HG02798 (cell line): Measurements from ENCODE around the gene GALNT17.
"Not testable (repeated sequence)": the region's sequence is repeated elsewhere in the genome, so short reads cannot be mapped to it uniquely, and the experiment has no call there.

Source experiments
- ATAC-seq: cut with Tn5 transposase; IDR thresholded peaks from one replicate; pipeline ENCODE4 v1.9.1; 2021; ENCODE audit warnings: mild to moderate bottlenecking; ENCODE audit not compliant: unreplicated experiment, poor library complexity

Gene GALNT17

DNA sequence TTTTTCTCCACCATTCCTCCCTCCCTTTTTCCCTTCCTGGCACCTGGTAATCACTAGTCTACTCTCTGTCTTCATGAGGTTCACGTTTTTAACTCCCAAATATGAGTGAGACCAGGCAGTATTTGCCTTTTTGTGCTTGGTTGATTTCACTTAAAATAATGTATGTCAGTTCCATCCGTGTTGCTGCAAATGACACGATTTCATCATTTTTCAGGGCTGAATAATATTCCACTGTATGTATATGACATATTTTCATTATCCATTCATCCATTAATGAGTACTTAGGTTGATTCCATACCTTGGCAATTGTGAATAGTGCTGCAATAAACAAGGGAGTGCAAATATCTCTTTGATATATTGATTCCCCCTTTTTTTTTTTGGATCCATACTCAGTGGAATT is 25.8 kb downstream of the GALNT17 start:
- no peak for ATAC-seq

DNA sequence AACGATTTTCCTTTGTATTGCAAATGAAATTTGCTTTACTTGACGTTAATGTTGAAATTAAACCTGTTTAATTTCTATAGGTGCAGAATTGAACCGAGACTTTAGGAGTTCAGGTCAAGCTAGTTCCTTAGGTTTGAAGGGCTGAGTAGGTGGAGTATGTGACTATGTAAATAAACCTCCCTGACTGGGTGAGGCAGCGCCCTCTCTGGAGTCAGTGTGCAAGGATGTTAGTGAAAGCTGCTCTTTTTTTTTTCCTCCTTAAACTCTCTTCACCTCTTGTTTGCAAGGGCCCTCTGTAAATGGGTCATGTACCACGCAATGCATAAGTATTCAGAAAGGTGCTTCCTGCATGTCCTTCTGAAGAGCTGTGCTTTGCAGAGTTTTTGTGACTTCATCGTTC is 33.8 kb downstream of the GALNT17 start:
- no peak for ATAC-seq

DNA sequence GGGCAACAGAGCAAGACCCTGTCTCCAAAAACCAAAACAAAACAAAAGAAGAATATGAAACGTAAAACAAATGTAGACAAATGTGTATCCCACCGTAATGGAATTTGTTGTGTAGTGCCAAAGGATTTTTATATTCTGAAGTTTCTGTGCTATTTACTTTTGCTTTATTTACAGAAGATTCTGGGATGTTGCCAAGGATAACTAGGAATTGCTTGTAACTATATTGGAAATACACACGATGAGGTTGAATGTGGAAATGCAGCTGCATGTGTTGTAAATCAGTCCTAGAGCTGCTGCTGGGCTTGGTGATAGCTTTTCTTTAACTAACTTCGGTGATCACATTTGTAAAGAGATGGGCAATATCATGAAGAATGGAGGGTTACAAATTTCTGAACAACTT is 39.5 kb downstream of the GALNT17 start:
- ATAC-seq = no peak

DNA sequence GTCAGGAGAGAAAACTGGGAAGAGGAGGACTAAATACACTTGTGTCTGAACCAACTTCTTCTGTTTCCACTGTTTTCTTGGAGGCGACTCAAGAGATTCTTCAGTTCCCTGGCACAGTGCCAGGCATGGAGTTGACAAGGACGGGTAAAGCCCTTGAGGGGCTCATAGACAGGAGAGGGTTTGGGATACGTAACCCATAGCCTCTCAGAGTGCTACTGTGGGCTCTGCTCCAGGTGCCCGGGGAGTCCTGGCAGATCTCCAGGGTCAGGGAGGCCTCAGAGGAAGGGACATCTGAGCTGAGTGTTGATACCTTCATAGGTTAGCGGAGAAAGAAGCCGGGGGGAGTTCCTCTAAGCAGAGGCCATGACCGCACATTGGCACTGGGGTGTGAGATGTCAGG is 42.0 kb downstream of the GALNT17 start:
- no peak for ATAC-seq

DNA sequence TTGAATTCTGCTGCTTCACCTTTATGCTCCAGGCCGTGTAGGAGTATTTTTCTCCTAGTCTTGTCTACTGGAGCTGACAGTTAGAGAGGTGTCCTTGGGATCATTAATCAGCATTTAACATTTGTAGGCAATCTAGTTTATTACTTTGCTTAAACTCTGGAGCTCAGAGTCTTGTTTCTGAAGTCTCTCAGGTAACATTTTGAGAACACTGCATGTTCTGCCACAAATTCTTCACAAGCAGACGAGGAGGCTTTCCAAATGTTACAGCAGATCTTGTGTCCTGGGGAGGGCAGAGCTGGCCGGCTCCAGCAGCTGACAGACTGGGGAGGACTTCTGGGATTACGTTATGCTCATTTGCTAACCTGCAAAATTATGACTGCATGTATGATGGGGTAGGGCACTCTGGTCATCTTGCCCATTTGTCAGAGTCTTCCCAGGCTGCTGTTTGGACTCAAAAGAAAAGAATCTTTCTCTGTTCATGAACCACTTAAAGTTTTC is 50.5 kb downstream of the GALNT17 start:
- no peak for ATAC-seq

DNA sequence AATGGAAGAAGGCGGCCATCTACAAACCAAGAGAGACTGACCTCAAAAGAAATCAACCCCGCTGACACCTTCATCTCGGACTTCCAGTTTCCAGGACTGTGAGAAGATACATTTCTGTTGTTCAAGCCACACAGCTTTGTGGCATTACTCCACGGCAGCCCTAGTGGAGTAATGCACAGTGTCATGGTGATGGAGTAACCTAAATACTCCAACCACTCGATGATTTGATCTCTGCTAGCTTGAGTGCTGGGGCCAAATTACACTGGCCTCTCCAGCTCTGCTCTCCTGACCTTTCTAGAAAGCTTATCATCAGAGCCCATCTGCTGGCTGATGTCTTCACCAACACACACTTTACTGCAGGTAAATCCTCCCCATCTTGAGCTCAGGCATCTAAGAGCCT is 52.2 kb downstream of the GALNT17 start:
- ATAC-seq = no peak

DNA sequence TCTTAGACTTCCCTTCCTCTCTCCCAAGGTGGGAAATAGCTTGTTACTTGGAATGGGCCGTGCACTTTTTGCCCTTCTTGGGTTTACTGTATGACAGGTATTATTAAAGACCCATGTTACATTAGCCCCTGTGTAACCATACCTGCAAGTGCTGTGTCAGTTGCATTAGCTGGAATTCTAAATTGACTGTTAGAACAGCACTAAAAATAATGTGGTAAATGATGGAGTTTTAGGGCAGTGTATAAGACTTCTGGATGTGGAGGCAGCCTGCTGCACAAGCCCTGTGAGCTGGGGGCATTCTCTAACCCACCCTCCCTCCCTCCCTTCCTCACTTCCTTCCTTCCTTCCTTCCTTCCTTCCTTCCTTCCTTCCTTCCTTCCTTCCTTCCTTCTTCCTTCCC is 52.7 kb downstream of the GALNT17 start:
- no peak for ATAC-seq

DNA sequence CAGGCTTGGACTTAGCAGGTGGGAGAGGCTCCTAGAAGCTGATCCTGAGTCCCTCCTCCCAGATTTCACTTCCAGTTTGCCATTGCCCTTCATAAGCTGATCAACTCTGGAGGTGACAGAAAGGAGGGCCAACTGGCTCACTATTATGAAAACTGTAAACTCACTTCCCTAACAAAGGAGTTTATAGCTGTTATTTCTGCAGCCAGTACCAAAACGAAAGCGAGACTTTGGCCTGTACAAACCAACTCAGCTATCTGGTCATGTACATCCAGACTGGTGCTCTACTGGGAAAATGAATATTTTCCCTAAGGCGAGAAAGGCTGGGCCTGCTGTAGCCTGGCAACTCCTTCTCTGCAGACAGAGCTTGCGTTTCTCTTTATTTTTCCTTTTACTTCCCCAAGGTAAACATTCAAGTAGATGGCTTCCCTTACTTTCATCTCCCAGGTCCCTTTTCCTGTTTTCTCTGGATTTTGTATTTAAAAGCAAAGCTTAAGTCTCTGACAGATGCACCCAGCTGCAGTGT is 54.7 kb downstream of the GALNT17 start:
- no peak for ATAC-seq

DNA sequence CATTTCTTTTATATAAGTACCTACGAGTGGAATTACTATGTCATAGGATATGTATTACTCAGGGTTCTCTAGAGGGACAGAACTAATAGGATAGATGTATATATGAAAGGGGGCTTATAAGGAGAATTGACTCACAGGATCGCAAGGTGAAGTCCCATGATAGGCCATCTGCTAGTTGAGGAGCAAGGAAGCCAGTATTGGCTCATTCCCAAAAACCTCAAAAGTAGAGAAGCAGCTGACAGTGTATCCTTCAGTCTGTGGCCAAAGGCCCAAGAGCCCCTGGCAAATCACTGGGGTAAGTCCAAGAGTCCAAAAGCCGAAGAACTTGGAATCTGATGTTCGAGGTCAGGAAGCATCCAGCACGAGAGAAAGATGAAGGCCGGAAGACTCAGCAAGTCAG is 59.8 kb downstream of the GALNT17 start:
- no peak for ATAC-seq

DNA sequence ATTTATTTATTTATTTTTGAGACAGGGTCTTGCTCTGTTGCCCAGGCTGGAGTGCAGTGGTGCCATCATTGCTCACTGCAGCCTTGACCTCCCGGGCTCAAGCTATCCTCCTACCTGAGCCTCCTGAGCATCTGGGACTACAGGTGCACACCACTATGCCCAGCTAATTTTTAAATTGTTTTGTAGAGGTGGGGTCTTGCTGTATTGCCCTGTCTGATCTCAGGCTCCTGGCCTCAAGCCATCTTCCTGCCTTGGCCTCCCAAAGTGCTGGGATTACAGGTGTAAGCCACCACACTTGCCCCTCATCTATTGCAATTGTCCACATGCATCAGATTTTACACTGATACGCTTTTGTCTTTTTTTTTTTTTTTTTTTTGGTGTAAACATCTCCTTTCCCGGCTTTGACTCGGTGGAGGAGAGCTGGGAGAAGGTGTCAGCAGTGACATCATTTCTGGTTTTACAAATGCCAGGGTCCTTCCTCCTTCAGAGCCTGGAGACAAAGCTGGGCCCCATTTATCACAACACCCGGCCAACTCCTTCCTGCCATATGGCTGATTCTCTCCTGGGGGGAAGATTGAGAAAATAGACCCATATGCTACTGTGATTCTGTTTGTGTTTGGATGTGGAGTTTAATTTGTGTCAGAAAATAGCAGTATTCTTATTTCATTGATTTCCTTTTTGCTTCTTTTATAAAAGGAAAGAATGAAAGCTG is 61.3 kb downstream of the GALNT17 start:
- ATAC-seq = no peak

DNA sequence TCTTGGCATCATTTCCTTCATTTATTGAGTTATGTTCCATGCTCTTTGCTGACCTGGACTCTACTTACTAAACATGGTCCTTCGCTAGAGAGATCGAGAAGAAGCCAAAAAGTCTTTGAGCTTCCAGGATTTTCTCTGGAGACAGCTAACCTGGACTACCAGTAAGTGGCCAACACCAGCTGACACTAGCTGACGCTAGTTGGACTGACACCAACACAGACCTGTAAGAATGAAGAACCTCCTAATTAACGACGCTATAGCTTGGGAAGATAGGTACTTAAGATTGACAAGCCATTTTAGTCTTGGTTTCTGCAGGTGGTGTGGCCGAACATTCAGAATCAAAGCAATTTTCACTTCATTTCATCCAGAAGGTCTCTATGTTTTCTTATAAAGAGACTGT is 66.4 kb downstream of the GALNT17 start:
- ATAC-seq = no peak

DNA sequence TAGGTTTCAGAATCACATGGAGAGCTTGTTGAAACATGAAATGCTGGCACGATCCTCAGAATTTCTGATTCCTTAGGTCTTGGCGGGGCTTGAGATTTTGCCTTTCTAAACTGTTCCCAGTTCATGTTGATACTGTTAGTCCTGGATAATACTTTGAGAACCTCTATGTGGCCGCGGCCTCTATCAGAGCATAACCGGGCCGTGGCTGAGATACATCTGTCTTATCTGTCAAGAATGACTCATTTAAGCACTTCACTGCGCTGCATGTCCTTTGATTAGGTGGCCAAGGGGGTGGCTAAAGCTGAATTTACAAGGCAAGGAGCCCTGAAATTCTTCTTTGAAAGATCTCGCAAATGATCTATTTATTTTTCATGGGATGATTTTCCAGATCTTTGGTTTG is 66.9 kb downstream of the GALNT17 start:
- no peak for ATAC-seq

DNA sequence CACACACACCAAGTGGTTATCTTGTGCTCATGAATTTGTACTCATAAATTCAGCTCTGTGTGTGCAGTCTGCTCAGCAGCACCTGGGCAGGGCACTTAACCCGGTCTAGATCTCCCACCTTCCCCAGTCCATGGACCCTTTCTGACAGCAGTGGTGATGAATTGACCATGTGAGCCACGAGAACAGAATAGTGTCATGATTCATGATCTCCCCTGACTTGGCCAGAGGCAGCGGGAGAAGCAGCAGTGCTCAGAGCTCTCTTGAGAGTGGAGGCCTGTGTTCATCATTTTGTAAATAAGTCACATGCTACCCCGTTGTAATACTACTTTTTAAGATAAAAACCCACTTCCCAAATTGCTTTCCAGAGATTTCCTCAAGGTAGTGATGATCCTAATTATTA is 74.2 kb downstream of the GALNT17 start:
- ATAC-seq = no peak

DNA sequence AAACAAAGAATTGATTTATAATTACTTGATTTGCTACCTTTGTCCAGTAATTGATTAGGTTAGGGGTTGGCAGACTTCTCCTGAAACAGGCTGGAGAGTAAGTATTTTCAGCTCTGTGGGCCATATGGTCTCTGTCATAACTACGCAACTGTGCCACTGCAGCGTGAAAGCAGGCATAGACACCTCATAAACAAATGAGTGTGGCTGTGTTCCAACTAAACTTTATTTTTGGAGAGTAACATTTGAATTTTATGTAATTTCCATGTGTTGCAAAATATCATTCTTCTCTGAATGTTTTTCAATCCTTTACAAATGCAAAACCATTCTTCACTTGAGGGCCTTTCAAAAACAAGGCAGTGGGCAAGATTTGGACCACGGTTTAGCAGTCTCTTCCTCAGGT is 76.9 kb downstream of the GALNT17 start:
- ATAC-seq = no peak

DNA sequence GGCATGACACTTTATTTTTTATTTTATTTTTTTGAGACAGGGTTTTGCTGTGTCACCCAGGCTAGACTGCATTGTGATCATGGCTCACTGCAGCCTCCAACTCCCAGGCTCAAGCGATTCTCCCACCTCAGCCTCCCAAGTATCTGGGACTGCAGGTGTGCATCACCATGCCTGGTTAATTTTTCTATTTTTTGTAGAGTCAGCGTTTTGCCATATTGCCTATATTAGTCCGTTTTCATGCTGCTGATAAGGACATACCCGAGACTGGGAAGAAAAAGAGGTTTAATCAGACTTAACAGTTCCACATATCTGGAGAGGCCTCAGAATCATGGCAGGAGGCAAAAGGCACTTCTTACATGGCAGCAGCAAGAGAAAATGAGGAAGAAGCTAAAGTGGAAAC is 77.5 kb downstream of the GALNT17 start:
- ATAC-seq = not testable (repeated sequence)

DNA sequence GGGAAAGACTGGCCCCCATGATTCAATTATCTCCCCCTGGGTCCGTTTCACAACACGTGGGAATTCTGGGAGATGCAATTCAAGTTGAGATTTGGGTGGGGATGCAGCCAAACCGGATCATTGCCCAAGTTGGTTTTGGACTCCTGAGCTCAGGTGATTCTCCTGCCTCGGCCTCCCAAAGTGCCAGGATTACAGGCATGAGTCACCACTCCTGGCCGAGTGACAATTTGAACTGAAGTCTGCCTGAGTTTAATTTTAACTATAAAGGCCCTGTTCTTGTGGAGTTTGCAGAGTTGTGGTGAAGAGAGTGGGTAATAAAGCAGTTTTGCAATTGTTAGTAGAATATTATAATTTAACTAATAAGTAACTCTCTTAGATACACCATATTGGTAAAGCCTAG is 78.3 kb downstream of the GALNT17 start:
- ATAC-seq = no peak

DNA sequence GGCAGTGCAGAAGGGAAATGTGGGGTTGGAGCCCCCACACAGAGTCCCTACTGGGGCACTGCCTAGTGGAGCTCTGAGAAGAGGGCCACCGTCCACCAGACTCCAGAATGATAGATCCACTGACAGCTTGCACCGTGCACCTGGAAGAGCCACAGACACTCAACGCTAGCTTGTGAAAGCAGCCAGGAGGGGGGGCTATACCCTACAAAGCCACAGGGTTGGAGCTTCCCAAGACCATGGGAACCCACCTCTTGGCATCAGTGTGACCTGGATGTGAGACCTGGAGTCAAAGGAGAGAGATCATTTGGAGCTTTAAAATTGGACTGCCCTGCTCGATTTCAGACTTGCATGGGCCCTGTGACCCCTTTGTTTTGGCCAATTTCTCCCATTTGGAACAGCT is 80.5 kb downstream of the GALNT17 start:
- ATAC-seq = not testable (repeated sequence)

DNA sequence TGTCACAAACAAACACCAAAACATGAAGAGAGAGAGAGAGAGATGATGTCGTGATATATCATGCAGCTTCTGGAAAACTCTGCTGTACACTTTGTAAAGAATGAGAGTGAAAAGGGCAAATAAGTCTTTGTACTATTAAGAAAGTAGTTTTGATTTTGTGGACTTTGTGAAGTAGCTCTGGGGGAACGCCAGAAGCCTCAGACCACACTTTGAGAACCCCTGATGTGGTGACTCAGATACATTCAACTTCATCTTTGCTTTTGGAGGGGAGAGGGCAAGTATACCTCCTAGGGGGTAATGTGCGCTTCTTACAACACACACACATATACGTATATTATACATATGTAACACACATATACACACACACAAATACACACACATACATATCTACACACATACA is 84.3 kb downstream of the GALNT17 start:
- ATAC-seq = no peak

DNA sequence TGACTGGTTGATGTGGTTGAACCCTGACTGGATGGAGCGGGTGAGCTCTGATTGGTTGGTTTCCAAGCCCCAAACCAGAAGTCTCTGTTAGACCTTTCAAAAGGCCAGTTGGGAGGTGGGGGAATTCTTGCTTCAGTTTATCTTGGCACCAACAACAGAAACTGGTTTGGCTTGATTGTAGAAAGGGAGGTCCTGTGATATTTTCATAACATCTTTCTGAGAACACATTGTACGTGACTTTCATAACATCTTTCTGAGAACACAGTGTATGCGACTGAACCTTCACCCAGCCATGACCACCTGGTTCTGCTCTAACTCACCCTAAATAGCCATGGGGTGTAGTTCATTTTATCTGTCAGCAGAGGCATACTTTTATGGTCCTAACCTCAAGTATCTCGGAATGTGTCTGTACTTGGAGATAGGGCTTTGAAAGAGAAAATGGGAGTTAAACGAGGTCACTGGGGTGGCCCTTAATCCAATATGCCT is 88.3 kb downstream of the GALNT17 start:
- no peak for ATAC-seq

DNA sequence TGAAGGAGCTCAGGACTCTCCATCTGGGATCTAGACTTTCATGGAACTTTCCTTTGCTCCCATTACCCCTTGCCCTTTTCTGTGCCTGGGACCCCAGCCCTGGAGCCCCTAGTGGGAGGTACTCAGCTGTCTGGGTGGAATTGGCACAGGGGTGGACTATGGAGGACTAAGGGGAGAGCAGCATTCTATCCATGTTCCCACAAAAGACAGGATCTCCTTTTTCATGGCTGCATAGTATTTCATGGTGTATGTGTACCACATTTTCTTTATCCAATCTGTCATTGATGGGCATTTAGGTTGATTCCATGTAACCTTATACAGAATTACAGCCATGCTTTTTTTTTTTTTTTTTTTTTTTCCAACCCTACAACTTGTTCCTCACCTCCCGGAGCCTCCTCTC is 89.1 kb downstream of the GALNT17 start:
- ATAC-seq = no peak

DNA sequence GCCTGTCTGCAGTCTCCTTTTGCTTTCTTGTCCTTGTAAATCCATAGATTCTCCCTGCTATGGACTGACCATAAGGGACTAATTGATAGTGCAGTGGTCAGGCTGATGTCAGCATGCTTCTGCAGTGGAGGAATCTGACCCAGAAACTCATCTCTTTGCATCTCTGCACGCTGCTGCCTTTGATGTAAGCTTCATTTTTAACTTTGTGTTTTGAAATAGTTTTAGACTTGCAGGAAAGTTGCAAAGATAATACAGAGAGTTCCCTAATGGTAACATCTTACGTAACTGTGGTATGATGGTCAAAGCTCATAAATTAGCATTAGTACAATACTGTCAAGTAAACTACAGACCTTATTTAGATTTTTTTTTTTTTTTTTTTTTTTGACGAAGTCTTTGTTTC is 89.6 kb downstream of the GALNT17 start:
- ATAC-seq = no peak

DNA sequence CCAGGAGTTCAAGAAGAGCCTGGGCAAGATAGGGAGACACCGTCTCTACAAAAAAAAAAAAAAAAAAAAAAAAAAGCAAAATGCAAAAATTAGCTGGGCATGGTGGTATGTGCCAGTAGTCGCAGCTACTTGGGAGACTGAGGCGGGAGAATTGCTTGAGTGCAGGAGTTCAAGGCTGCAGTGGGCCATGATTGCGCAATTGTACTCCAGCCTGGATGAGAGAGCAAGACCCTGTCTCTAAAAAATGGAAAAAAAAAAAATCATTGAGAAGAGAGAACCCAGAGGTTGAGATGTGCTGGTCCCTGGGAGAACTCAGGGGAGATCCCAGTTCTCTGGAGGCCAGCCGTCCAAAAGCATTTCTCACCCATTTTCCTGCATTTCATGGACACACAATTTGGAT is 95.2 kb downstream of the GALNT17 start:
- no peak for ATAC-seq
